Progenitor cell of endocrine pancreas (in vitro differentiated cells): ENCODE measurements around the gene PDCD5. TPM values are rescaled to one million over a fixed set of nuclear protein-coding genes. Genes with fewer than 3 reads are reported as not detected.
"Not testable (repeated sequence)": the region's sequence is repeated elsewhere in the genome, so short reads cannot be mapped to it uniquely, and the experiment has no call there.

Source experiments
- DNase-seq: peaks from one replicate; pipeline ENCODE4 v3.0.0; 2021; ENCODE audit warnings: low spot score; ENCODE audit not compliant: unreplicated experiment
- H3K27ac Mint-ChIP-seq: 2 replicates; pipeline ENCODE4 v1.8.0; 2021; ENCODE audit warnings: mild to moderate bottlenecking, moderate library complexity, mixed read lengths
- H3K27me3 Mint-ChIP-seq: 2 replicates; pipeline ENCODE4 v1.8.0; 2021; ENCODE audit warnings: mixed read lengths
- H3K36me3 Mint-ChIP-seq: 2 replicates; pipeline ENCODE4 v1.8.0; 2022; ENCODE audit warnings: mixed read lengths; ENCODE audit not compliant: insufficient read depth
- H3K4me1 Mint-ChIP-seq: 2 replicates; pipeline ENCODE4 v1.8.0; 2021; ENCODE audit warnings: low read depth, mixed read lengths
- H3K4me3 Mint-ChIP-seq: 2 replicates; pipeline ENCODE4 v1.8.0; 2021; ENCODE audit warnings: low read depth, mild to moderate bottlenecking, moderate library complexity, mixed read lengths
- H3K9me3 Mint-ChIP-seq: 2 replicates; pipeline ENCODE4 v1.8.0; 2021; ENCODE audit warnings: low read depth, mixed read lengths
- total RNA-seq: library from RNA; stranded (reverse); gene quantifications from 2 replicates; pipeline ENCODE4 v1.2.1, GENCODE V29; 2021
- TF ChIP-seq, protein P1 (sequence below): fragments of 200-600 bp; sonication (generic); IDR thresholded peaks from one replicate; pipeline ENCODE4 v1.5.0; 2021; ENCODE audit warnings: antibody characterized with exemption, mild to moderate bottlenecking; ENCODE audit not compliant: unreplicated experiment

PDCD5 gene
- total RNA-seq, 1 donor from 2014 or later = 106 TPM

- H3K4me3 Mint-ChIP-seq = no peak overlapping the region
- no peaks in the 10 kb centered on the region for H3K27me3 Mint-ChIP-seq
- no peaks in the 10 kb centered on the region for H3K36me3 Mint-ChIP-seq
- DNase-seq = no peak
- H3K27ac Mint-ChIP-seq = no peak overlapping the region
- H3K4me1 Mint-ChIP-seq = no peaks in the 10 kb centered on the region
- TF ChIP-seq, protein P1, sequence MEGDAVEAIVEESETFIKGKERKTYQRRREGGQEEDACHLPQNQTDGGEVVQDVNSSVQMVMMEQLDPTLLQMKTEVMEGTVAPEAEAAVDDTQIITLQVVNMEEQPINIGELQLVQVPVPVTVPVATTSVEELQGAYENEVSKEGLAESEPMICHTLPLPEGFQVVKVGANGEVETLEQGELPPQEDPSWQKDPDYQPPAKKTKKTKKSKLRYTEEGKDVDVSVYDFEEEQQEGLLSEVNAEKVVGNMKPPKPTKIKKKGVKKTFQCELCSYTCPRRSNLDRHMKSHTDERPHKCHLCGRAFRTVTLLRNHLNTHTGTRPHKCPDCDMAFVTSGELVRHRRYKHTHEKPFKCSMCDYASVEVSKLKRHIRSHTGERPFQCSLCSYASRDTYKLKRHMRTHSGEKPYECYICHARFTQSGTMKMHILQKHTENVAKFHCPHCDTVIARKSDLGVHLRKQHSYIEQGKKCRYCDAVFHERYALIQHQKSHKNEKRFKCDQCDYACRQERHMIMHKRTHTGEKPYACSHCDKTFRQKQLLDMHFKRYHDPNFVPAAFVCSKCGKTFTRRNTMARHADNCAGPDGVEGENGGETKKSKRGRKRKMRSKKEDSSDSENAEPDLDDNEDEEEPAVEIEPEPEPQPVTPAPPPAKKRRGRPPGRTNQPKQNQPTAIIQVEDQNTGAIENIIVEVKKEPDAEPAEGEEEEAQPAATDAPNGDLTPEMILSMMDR = no peak
- H3K9me3 Mint-ChIP-seq = no peaks in the 10 kb centered on the region
These were observed 22.3 kb upstream of the PDCD5 start for GRCh38 chr19:32558607-32559228.

- Mint-ChIP-seq H3K36me3 (no peaks in the 10 kb centered on the region), H3K27me3 (peaks cover 2% of the 10 kb centered on the region), H3K4me3 (no peak overlapping the region), H3K4me1 (no peaks in the 10 kb centered on the region), H3K9me3 (no peaks in the 10 kb centered on the region), H3K27ac (no peak overlapping the region)
- DNase-seq = no peak
- TF ChIP-seq, protein P1 = no peak
These were observed 17.2 kb upstream of the PDCD5 start for GRCh38 chr19:32563761-32564160.

DNA sequence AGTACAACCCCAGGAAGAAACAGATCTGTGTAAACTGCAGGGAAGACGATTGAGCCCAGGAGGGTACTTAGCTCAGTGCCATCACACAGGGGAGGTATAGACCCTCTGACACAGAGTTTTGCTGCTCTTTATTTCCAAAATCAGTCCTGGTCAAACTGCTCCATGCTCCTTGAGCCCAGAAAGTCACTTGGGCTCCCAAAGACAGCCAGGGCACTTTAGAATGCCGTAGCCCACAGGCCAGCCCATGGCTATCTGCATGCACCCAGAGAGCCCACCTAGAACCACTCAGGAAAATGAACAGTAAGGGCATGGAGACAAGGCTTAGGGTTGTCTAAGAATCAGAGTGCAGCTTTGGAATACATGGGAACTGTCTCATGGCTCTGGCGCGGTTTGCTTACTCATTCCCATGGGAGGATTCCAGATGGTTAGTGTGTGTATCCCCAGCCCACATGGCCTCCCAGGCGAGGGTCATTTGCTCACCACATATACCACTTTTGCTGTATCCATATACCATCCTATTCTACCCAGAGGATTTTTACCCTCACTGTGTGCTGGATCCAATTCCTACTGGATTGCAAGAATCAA is 14.7 kb upstream of the PDCD5 start:
- Mint-ChIP-seq H3K27me3 (peaks cover 10% of the 10 kb centered on the region), H3K4me1 (no peaks in the 10 kb centered on the region), H3K36me3 (no peaks in the 10 kb centered on the region), H3K27ac (no peak overlapping the region), H3K9me3 (no peaks in the 10 kb centered on the region), H3K4me3 (no peak overlapping the region)
- DNase-seq = no peak
- TF ChIP-seq, protein P1 = no peak

- no peaks in the 10 kb centered on the region for H3K36me3 Mint-ChIP-seq
- no peaks in the 10 kb centered on the region for H3K4me1 Mint-ChIP-seq
- TF ChIP-seq, protein P1 = no peak
- peaks cover under 1% of the 10 kb centered on the region for H3K9me3 Mint-ChIP-seq
- H3K27me3 Mint-ChIP-seq = peaks cover 10% of the 10 kb centered on the region
- H3K4me3 Mint-ChIP-seq = no peak overlapping the region
- DNase-seq = no peak
- H3K27ac Mint-ChIP-seq = no peak overlapping the region
These were observed 13.5 kb upstream of the PDCD5 start for GRCh38 chr19:32567486-32567885.

- no peak overlapping the region for H3K27ac Mint-ChIP-seq
- H3K27me3 Mint-ChIP-seq = peaks cover 13% of the 10 kb centered on the region
- no peaks in the 10 kb centered on the region for H3K36me3 Mint-ChIP-seq
- peaks cover 3% of the 10 kb centered on the region for H3K9me3 Mint-ChIP-seq
- H3K4me3 Mint-ChIP-seq = no peak overlapping the region
- H3K4me1 Mint-ChIP-seq = no peaks in the 10 kb centered on the region
- TF ChIP-seq, protein P1 = peak; percentile 80
- DNase-seq = peak; percentile 26
These were observed 10.8 kb upstream of the PDCD5 start for GRCh38 chr19:32570081-32570785.

DNA sequence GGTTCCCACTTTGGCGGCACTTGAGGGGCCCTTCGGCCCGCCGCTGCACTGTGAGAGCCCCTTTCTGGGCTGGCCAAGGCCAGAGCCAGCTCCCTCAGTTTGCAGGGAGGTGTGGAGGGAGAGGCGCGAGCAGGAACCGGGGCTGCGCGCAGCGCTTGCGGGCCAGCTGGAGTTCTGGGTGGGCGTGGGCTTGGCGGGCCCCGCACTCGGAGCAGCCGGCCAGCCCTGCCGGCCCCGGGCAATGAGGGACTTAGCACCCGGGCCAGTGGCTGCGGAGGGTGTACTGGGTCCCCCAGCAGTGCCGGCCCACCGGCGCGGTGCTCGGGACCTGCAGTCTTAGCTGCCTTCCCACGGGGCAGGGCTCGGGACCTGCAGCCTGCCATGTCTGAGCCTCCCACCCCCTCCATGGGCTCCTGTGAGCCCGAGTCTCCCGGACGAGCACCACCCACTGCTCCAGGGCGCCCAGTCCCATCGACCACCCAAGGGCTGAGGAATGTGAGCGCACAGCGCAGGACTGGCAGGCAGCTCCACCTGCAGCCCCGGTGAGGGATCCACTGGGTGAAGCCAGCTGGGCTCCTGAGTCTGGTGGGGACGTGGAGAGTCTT is 9.4 kb upstream of the PDCD5 start:
- H3K4me3 Mint-ChIP-seq, DNase-seq, H3K4me1 Mint-ChIP-seq, H3K9me3 Mint-ChIP-seq, H3K36me3 Mint-ChIP-seq, H3K27ac Mint-ChIP-seq: not testable (repeated sequence)
- peaks cover 21% of the 10 kb centered on the region for H3K27me3 Mint-ChIP-seq

- not testable (repeated sequence) for H3K4me1 Mint-ChIP-seq, H3K27ac Mint-ChIP-seq, H3K9me3 Mint-ChIP-seq, DNase-seq, H3K36me3 Mint-ChIP-seq, H3K4me3 Mint-ChIP-seq
- H3K27me3 Mint-ChIP-seq = peaks cover 23% of the 10 kb centered on the region
These were observed 8.1 kb upstream of the PDCD5 start for GRCh38 chr19:32572700-32573491.
